ENCODE results near the gene GOLGB1.
"Not testable (repeated sequence)": the region's sequence is repeated elsewhere in the genome, so short reads cannot be mapped to it uniquely, and the experiment has no call there.

GOLGB1 gene

GRCh38 chr3:121749276-121750086, at the start of gene GOLGB1:
Gene GOLGB1, minus strand, starts transcription at chr3:121749741. Its CDS starts 18,770 bp downstream, at chr3:121730971.
- DNase-seq (ENCODE audit: low read depth, low spot score): peak; percentile 84

GRCh38 chr3:121796970-121797369, 47.4 kb upstream of the GOLGB1 start:
- DNase-seq (ENCODE audit: low read depth, low spot score): no peak

GRCh38 chr3:121794264-121794983, 44.9 kb upstream of the GOLGB1 start:
- no peak for DNase-seq (ENCODE audit: low read depth, low spot score)

- no peak for DNase-seq (ENCODE audit: low read depth, low spot score)
Measured at GRCh38 chr3:121793078-121793477, 43.5 kb upstream of the GOLGB1 start.

- no peak for DNase-seq (ENCODE audit: low read depth, low spot score)
Measured at GRCh38 chr3:121786485-121786884, 36.9 kb upstream of the GOLGB1 start.

GRCh38 chr3:121782784-121783183, 33.2 kb upstream of the GOLGB1 start:
- DNase-seq (ENCODE audit: low read depth, low spot score): not testable (repeated sequence)

- no peak for DNase-seq (ENCODE audit: low read depth, low spot score)
Measured at GRCh38 chr3:121781611-121782010, 32.1 kb upstream of the GOLGB1 start.

- DNase-seq (ENCODE audit: low read depth, low spot score): not testable (repeated sequence)
Measured at GRCh38 chr3:121775095-121775494, 25.6 kb upstream of the GOLGB1 start.

GRCh38 chr3:121769246-121769645, 19.7 kb upstream of the GOLGB1 start:
- no peak for DNase-seq (ENCODE audit: low read depth, low spot score)

- no peak for DNase-seq (ENCODE audit: low read depth, low spot score)
Measured at GRCh38 chr3:121768452-121768851, 18.9 kb upstream of the GOLGB1 start.

- no peak for DNase-seq (ENCODE audit: low read depth, low spot score)
Measured at GRCh38 chr3:121759541-121760202, 10.1 kb upstream of the GOLGB1 start.

GRCh38 chr3:121758727-121759450, 9.3 kb upstream of the GOLGB1 start:
- no peak for DNase-seq (ENCODE audit: low read depth, low spot score)

- no peak for DNase-seq (ENCODE audit: low read depth, low spot score)
Measured at GRCh38 chr3:121757812-121758545, 8.4 kb upstream of the GOLGB1 start.

GRCh38 chr3:121757087-121757811, 7.7 kb upstream of the GOLGB1 start:
- no peak for DNase-seq (ENCODE audit: low read depth, low spot score)

- DNase-seq (ENCODE audit: low read depth, low spot score): no peak
Measured at GRCh38 chr3:121752772-121753171, 3.2 kb upstream of the GOLGB1 start.

GRCh38 chr3:121752261-121752660, 2.7 kb upstream of the GOLGB1 start:
- no peak for DNase-seq (ENCODE audit: low read depth, low spot score)

GRCh38 chr3:121750087-121750415, 510 bp upstream of the GOLGB1 start:
- DNase-seq (ENCODE audit: low read depth, low spot score): no peak

GRCh38 chr3:121748680-121749275, 763 bp downstream of the GOLGB1 start:
- no peak for DNase-seq (ENCODE audit: low read depth, low spot score)

- no peak for DNase-seq (ENCODE audit: low read depth, low spot score)
Measured at GRCh38 chr3:121747976-121748375, 1.6 kb downstream of the GOLGB1 start.

- not testable (repeated sequence) for DNase-seq (ENCODE audit: low read depth, low spot score)
Measured at GRCh38 chr3:121743106-121743505, 6.4 kb downstream of the GOLGB1 start.
